Measurements from ENCODE around the gene LDLRAD2. TPM values are rescaled to one million over a fixed set of nuclear protein-coding genes. Genes with fewer than 3 reads are reported as not detected.

Gene LDLRAD2
- total and polyA plus RNA-seq, 10 of the 15 experiments (the other 5 are each of a cell fraction or from before 2014, with no cell fraction given) = 0.04 to 0.23 (median 0.11) TPM; not detected in 7

DNA sequence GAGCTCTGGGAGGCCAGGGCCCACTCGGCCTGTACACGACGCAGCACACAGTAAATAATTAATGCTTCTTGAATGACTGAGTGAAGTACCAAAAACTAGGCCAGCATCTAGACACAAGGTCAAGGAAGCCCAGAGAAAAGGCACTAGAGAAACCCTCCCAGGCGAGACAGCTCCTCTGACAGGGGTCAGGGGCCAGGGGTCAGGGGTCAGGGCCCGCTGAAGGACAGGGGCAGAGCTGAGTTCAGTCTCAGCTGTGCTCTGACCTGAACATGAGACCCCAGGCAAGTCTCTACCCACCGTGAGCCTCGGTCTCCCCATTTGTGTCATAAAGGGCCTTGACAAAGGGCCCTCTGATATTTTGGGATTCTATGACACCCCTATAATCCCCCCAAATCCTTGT lies 56.4 kb downstream of the LDLRAD2 start (continued):
- TF ChIP-seq, protein P1, sequence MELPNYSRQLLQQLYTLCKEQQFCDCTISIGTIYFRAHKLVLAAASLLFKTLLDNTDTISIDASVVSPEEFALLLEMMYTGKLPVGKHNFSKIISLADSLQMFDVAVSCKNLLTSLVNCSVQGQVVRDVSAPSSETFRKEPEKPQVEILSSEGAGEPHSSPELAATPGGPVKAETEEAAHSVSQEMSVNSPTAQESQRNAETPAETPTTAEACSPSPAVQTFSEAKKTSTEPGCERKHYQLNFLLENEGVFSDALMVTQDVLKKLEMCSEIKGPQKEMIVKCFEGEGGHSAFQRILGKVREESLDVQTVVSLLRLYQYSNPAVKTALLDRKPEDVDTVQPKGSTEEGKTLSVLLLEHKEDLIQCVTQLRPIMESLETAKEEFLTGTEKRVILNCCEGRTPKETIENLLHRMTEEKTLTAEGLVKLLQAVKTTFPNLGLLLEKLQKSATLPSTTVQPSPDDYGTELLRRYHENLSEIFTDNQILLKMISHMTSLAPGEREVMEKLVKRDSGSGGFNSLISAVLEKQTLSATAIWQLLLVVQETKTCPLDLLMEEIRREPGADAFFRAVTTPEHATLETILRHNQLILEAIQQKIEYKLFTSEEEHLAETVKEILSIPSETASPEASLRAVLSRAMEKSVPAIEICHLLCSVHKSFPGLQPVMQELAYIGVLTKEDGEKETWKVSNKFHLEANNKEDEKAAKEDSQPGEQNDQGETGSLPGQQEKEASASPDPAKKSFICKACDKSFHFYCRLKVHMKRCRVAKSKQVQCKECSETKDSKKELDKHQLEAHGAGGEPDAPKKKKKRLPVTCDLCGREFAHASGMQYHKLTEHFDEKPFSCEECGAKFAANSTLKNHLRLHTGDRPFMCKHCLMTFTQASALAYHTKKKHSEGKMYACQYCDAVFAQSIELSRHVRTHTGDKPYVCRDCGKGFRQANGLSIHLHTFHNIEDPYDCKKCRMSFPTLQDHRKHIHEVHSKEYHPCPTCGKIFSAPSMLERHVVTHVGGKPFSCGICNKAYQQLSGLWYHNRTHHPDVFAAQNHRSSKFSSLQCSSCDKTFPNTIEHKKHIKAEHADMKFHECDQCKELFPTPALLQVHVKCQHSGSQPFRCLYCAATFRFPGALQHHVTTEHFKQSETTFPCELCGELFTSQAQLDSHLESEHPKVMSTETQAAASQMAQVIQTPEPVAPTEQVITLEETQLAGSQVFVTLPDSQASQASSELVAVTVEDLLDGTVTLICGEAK (IDR thresholded peaks at IDR 0.05; ENCODE audit: borderline replicate concordance) = no peak
- TF ChIP-seq TCF12 (IDR thresholded peaks at IDR 0.05; ENCODE audit: low read depth, low read length) = no peak
- TF ChIP-seq IKZF1 (conservative IDR thresholded peaks at IDR 0.05) = no peak

DNA sequence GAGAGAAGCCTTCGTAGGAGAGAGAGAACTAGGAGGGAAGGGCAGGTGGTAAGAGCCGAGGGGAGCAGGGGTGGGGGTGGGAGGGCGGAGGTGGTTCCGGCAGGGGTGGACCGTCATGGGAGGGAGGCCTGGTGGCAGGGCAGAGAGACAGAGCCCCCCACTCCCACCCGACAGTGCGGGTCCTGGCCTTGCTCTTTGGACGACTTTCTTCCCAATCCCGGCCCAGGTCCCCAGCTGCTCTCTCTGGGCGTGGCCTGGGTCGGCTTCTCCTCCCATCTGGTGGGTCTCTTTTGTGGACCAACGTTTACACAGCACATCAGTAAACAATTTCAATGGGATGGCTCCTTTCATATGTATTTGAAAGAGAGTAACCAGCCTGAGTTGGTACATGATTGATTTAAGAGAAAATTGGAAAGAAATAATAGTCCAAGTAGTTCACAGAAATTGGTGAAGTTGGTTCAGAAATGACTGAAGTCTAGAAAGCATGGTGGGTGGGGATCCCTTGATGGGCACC lies 56.9 kb downstream of the LDLRAD2 start:
- H3K9me3 ChIP-seq (replicated peaks; ENCODE audit: control insufficient read depth, insufficient read depth, low read length) = no peaks in the 10 kb centered on the region
- H3K79me2 ChIP-seq (ENCODE audit: control insufficient read depth, insufficient read depth, low read length) = no peaks in the 10 kb centered on the region
- H2AFZ ChIP-seq (ENCODE audit: control insufficient read depth, low read depth, low read length) = no peak overlapping the region
- RAD21 ChIA-PET (ENCODE audit: unreplicated experiment) = no interaction called here
- SMC1A ChIA-PET (ENCODE audit: uncharacterized antibody, unreplicated experiment) = interaction anchor here (0.9 kb wide), 1 partner anchor 11 kb away, joined by 3 read pairs; no protein-coding TSS in a partner anchor
- H3K4me3 ChIP-seq = no peak overlapping the region
- H4K20me1 ChIP-seq (ENCODE audit: control insufficient read depth, insufficient read depth) = no peaks in the 10 kb centered on the region
- no peak for FAIRE-seq
- H3K4me1 ChIP-seq (ENCODE audit: control insufficient read depth, insufficient read depth, low read length) = peaks cover 28% of the 10 kb centered on the region
- in situ Hi-C loops (cut with MboI) = no loop called here
- BruUV-seq (replicated peaks) = no TSS peak
- no peaks in the 10 kb centered on the region for H3K36me3 ChIP-seq (ENCODE audit: control insufficient read depth in 2 of 2, insufficient read depth in 2 of 2, low read length in 1 of 2)
- no peak for ATAC-seq
- CTCF ChIA-PET = interaction anchor here (0.7 kb wide), 1 partner anchor 76 kb away, joined by 3 read pairs; no protein-coding TSS in a partner anchor
- no peaks in the 10 kb centered on the region; a peak in 1 of 4 replicates for H3K27me3 ChIP-seq (replicated peaks in 1 of 2; ENCODE audit: control insufficient read depth in 2 of 2, insufficient read depth in 2 of 2, low read length in 1 of 2)
- WGBS (ENCODE audit: insufficient coverage, insufficient replicate concordance, low lambda C conversion rate, missing lambda C conversion rate) = 77% methylated on average over 11 of the region's 12 CpGs
- POLR2A ChIA-PET = interaction anchor here (0.6 kb wide), 1 partner anchor 116 kb away, joined by 4 read pairs; no protein-coding TSS in a partner anchor
- no peak overlapping the region for H3K27ac ChIP-seq (ENCODE audit: control insufficient read depth, insufficient read depth)
- no peak overlapping the region for H3K9ac ChIP-seq (ENCODE audit: control insufficient read depth, insufficient read depth, low read length)
- H3K4me2 ChIP-seq (ENCODE audit: control insufficient read depth, insufficient read depth) = no peak overlapping the region
- DNase-seq (ENCODE audit: low read depth, low spot score) = no peak
- intact Hi-C loops (cut with micrococcal nuclease; ENCODE audit: unreplicated experiment) = loop anchor here (5.0 kb wide), 1 partner anchor 77 kb away; no protein-coding TSS in a partner anchor
- TF ChIP-seq NR2C2 (IDR thresholded peaks at IDR 0.05; ENCODE audit: borderline replicate concordance, control insufficient read depth, insufficient read length, low read depth) (no peak), MYB (IDR thresholded peaks at IDR 0.05; ENCODE audit: borderline replicate concordance, low read depth, low read length) (no peak), PML (IDR thresholded peaks at IDR 0.05; ENCODE audit: low read length) (no peak), TCF3 (IDR thresholded peaks at IDR 0.05; ENCODE audit: borderline replicate concordance, insufficient read depth, low read depth, low read length) (no peak), SMAD5 (IDR thresholded peaks at IDR 0.05; ENCODE audit: low read depth) (no peak), PAX5 (IDR thresholded peaks at IDR 0.05; ENCODE audit: borderline replicate concordance, low read depth, low read length) (no peak), HDAC2 (IDR thresholded peaks at IDR 0.05) (no peak), YY1 (IDR thresholded peaks at IDR 0.05; ENCODE audit: low read depth, low read length) (no peak), GATAD2B (conservative IDR thresholded peaks at IDR 0.05; ENCODE audit: low read depth) (no peak)
- TF ChIP-seq, protein P2, sequence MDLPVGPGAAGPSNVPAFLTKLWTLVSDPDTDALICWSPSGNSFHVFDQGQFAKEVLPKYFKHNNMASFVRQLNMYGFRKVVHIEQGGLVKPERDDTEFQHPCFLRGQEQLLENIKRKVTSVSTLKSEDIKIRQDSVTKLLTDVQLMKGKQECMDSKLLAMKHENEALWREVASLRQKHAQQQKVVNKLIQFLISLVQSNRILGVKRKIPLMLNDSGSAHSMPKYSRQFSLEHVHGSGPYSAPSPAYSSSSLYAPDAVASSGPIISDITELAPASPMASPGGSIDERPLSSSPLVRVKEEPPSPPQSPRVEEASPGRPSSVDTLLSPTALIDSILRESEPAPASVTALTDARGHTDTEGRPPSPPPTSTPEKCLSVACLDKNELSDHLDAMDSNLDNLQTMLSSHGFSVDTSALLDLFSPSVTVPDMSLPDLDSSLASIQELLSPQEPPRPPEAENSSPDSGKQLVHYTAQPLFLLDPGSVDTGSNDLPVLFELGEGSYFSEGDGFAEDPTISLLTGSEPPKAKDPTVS (IDR thresholded peaks at IDR 0.05; ENCODE audit: low read depth, low read length) = no peak
- TF ChIP-seq, protein P3, sequence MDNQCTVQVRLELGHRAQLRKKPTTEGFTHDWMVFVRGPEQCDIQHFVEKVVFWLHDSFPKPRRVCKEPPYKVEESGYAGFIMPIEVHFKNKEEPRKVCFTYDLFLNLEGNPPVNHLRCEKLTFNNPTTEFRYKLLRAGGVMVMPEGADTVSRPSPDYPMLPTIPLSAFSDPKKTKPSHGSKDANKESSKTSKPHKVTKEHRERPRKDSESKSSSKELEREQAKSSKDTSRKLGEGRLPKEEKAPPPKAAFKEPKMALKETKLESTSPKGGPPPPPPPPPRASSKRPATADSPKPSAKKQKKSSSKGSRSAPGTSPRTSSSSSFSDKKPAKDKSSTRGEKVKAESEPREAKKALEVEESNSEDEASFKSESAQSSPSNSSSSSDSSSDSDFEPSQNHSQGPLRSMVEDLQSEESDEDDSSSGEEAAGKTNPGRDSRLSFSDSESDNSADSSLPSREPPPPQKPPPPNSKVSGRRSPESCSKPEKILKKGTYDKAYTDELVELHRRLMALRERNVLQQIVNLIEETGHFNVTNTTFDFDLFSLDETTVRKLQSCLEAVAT (IDR thresholded peaks at IDR 0.05) = no peak
- TF ChIP-seq, protein P4, sequence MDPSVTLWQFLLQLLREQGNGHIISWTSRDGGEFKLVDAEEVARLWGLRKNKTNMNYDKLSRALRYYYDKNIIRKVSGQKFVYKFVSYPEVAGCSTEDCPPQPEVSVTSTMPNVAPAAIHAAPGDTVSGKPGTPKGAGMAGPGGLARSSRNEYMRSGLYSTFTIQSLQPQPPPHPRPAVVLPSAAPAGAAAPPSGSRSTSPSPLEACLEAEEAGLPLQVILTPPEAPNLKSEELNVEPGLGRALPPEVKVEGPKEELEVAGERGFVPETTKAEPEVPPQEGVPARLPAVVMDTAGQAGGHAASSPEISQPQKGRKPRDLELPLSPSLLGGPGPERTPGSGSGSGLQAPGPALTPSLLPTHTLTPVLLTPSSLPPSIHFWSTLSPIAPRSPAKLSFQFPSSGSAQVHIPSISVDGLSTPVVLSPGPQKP (IDR thresholded peaks at IDR 0.05; ENCODE audit: low read depth, low read length) = no peak

All from GM12878 (cell line).